Upper lobe of left lung (tissue), 4 donors: ENCODE data around the gene ERC1.

ENCODE experiments used
- POLR2A ChIP-seq, 4 donors: fragments of 450-650 bp; IDR thresholded peaks; one replicate each; pipeline ENCODE4 v1.5.1; 2016 to 2017; ENCODE audit warnings: antibody characterized with exemption in 4 of 4, mild to moderate bottlenecking in 2 of 4
- TF ChIP-seq, protein P1 (sequence below), 6 experiments: fragments of 450-650 bp in 4 of 6; fragments of 200-600 bp in 2 of 6; sonication (generic) in 2 of 6; IDR thresholded peaks; one replicate each; pipeline ENCODE4 v1.5.1; 2016 to 2019; ENCODE audit warnings: antibody characterized with exemption in 6 of 6

DNA sequence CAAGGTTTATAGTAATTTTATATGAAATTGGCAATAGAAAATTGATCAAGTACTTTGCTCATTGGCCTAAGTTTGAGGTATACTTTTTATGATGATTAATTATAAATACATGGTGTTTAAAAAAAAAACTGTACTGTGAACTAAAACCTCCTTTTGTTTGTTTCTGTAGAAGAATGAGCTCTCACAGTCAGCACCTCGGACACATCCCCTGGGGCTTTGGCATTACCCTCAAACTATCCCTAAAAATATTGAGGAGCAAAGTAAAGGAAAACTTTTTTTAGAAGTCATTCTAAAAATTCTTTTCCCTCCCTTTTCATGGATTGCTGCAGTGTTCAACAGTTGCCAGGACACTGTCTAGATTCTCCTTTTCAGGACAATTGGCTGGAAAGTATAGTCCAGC lies 419.8 kb downstream of the ERC1 start:
- no peak for TF ChIP-seq POLR2A (IDR thresholded peaks at IDR 0.05)
- TF ChIP-seq, protein P1, sequence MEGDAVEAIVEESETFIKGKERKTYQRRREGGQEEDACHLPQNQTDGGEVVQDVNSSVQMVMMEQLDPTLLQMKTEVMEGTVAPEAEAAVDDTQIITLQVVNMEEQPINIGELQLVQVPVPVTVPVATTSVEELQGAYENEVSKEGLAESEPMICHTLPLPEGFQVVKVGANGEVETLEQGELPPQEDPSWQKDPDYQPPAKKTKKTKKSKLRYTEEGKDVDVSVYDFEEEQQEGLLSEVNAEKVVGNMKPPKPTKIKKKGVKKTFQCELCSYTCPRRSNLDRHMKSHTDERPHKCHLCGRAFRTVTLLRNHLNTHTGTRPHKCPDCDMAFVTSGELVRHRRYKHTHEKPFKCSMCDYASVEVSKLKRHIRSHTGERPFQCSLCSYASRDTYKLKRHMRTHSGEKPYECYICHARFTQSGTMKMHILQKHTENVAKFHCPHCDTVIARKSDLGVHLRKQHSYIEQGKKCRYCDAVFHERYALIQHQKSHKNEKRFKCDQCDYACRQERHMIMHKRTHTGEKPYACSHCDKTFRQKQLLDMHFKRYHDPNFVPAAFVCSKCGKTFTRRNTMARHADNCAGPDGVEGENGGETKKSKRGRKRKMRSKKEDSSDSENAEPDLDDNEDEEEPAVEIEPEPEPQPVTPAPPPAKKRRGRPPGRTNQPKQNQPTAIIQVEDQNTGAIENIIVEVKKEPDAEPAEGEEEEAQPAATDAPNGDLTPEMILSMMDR (IDR thresholded peaks at IDR 0.05) = no peak
